Esophagus squamous epithelium (tissue), 5 donors: ENCODE data around the gene FOXP1. TPM values are rescaled to one million over a fixed set of nuclear protein-coding genes. Genes with fewer than 3 reads are reported as not detected.

Experiments used
- DNase-seq: peaks from one replicate; lab custom pipeline; 2025; lab: John Stamatoyannopoulos, UW
- H3K27ac ChIP-seq, 4 donors: fragments of 200-600 bp; sonication (generic); one replicate each; pipeline ENCODE4 v1.5.1; 2016 to 2019; ENCODE audit warnings: mild to moderate bottlenecking in 1 of 4
- H3K27me3 ChIP-seq, 4 donors: fragments of 200-600 bp; sonication (generic); 1 replicate in 3 of 4; 2 replicates in 1 of 4; pipeline versions ENCODE4 v1.5.1 to v1.6.0; 2017 to 2021; ENCODE audit warnings: antibody characterized with exemption in 1 of 4
- H3K36me3 ChIP-seq, 3 donors: fragments of 200-600 bp; sonication (generic); one replicate each; pipeline ENCODE4 v1.5.1; 2016 to 2019
- H3K4me1 ChIP-seq, 3 donors: fragments of 200-600 bp; sonication (generic); one replicate each; pipeline ENCODE4 v1.5.1; 2017 to 2019
- H3K4me3 ChIP-seq, 4 donors: fragments of 200-600 bp; sonication (generic); 1 replicate in 3 of 4; 2 replicates in 1 of 4; pipeline ENCODE4 v1.5.1; 2016 to 2019; ENCODE audit warnings: mild to moderate bottlenecking in 2 of 4, moderate library complexity in 1 of 4
- H3K9me3 ChIP-seq, 3 donors: fragments of 200-600 bp; sonication (generic); one replicate each; pipeline ENCODE4 v1.5.1; 2016 to 2019
- POLR2A ChIP-seq, 4 donors: fragments of 450-650 bp; IDR thresholded peaks; one replicate each; pipeline ENCODE4 v1.6.1; 2017; ENCODE audit warnings: antibody characterized with exemption in 4 of 4, mild to moderate bottlenecking in 4 of 4, moderate library complexity in 3 of 4
- WGBS, 2 donors: methylation state at CpG; one replicate each; pipeline ENCODE4 v1.1.5; 2018; 5-methylcytosine and 5-hydroxymethylcytosine counted together
- intact Hi-C: fragments of 100-400 bp; cut with DNase I; formaldehyde crosslinking; loops from one replicate; pipeline ENCODE4 v1.15.0; 2022
- total RNA-seq, 4 donors: library from RNA; depleted of rRNA; stranded (reverse); fragments of >200 nt; gene quantifications; one replicate each; pipeline ENCODE4 v1.1.0, GENCODE V29; 2016
- TF ChIP-seq, protein P1 (sequence below), 6 experiments: fragments of 450-650 bp in 4 of 6; fragments of 200-600 bp in 2 of 6; sonication (generic) in 2 of 6; IDR thresholded peaks; one replicate each; pipeline ENCODE4 v1.5.1; 2016 to 2019; ENCODE audit warnings: antibody characterized with exemption in 6 of 6, mild to moderate bottlenecking in 4 of 6, moderate library complexity in 4 of 6
- donor health status: DM: yes; HTN: yes; CAD: no.

Gene FOXP1
- total RNA-seq, 4 donors from 2014 or later, result 49.1 to 124 (median 61.1) TPM

DNA sequence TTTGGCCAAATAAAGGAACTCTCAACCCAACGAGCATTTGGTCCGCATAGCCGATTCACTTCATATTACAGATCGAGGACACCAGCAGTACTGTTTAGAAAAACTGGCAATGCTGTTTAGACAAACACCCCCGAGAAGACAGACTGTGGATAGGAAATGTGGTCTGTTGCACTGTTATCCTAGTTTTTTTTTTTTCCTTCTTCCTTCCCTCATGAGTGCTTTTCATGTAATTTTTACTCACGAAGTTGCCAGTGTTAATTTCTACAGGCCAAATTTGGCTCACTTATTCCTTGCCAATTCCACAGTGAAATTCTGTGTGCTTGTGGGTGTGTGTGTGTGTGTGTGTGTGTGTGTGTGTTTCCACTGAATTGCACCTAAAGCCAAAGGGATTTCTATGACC is 165.7 kb downstream of the FOXP1 start:
- WGBS, 2 donors, result 24 to 33% methylated on average over 6 of the region's 6 CpGs
- intact Hi-C loops, result no loop called here
- peak overlapping the region in 1 of 4 donors; percentile 42 for H3K27ac ChIP-seq

DNA sequence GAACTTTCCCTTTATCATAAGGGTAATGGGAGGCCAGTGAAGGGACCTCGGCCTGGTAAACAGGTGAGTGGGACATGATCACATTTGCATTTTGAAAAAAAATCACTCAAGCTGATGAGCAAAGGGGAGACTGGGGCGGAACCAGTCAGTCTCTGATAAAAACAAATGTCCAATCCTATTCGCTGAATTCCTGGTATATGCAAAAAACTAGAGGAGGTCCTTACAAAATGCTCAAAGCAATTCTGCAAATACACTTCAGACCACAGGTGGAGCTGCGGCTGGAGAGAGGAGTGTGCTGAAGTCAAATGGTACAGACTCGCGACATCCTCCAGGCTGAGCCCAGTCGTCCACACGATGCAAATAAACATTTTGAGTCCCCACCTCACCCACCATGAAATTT is 166.7 kb downstream of the FOXP1 start:
- Histone ChIP-seq H3K27me3 (no peaks in the 10 kb centered on the region), H3K36me3 (no peaks in the 10 kb centered on the region), H3K4me3 (no peak overlapping the region), H3K4me1 (peaks cover 3 to 53% (median 15%) of the 10 kb centered on the region in 3 donors), H3K27ac (no peak overlapping the region), H3K9me3 (no peaks in the 10 kb centered on the region)
- TF ChIP-seq POLR2A (IDR thresholded peaks at IDR 0.05), result no peak
- TF ChIP-seq, protein P1, sequence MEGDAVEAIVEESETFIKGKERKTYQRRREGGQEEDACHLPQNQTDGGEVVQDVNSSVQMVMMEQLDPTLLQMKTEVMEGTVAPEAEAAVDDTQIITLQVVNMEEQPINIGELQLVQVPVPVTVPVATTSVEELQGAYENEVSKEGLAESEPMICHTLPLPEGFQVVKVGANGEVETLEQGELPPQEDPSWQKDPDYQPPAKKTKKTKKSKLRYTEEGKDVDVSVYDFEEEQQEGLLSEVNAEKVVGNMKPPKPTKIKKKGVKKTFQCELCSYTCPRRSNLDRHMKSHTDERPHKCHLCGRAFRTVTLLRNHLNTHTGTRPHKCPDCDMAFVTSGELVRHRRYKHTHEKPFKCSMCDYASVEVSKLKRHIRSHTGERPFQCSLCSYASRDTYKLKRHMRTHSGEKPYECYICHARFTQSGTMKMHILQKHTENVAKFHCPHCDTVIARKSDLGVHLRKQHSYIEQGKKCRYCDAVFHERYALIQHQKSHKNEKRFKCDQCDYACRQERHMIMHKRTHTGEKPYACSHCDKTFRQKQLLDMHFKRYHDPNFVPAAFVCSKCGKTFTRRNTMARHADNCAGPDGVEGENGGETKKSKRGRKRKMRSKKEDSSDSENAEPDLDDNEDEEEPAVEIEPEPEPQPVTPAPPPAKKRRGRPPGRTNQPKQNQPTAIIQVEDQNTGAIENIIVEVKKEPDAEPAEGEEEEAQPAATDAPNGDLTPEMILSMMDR (IDR thresholded peaks at IDR 0.05), result peak in 1 of 6 experiments; percentile 36
- DNase-seq, result no peak
- 83 to 88% methylated on average over 8 of the region's 8 CpGs for WGBS, 2 donors
- intact Hi-C loops, result no loop called here

More for the DNA sequence above, 165.7 kb downstream of the FOXP1 start:
- no peak for DNase-seq
- Histone ChIP-seq H3K4me1 (peaks cover 3 to 62% (median 18%) of the 10 kb centered on the region in 3 donors), H3K4me3 (no peak overlapping the region), H3K9me3 (no peaks in the 10 kb centered on the region), H3K36me3 (no peaks in the 10 kb centered on the region), H3K27me3 (no peaks in the 10 kb centered on the region)
- TF ChIP-seq POLR2A (IDR thresholded peaks at IDR 0.05), result no peak

DNA sequence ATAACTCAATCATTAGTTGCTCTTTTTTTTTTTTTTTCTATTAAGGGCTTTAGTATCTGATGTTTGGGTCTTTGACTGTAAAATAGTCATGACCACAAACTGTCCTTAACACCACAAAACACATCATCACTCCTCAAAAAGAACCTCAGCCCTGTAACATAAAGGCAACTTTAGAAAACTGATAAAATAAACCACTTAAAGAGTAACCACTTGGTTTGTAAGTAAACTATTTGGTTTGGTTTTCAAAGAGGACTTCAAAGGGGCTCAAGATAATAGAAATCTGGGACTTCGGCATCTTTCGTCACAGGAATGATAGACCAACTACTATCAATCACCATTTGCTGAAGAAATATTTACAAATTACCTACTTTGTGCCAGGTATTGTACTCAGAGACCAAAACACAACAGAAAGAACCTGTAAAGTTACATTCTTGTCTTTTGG is 167.8 kb downstream of the FOXP1 start:
- no peak for DNase-seq
- no peaks in the 10 kb centered on the region for H3K36me3 ChIP-seq
- no peak overlapping the region for H3K4me3 ChIP-seq
- intact Hi-C loops, result no loop called here
- no peaks in the 10 kb centered on the region for H3K9me3 ChIP-seq
- H3K27ac ChIP-seq, result peak overlapping the region in 1 of 4 donors; percentile 21
- TF ChIP-seq POLR2A (IDR thresholded peaks at IDR 0.05), result no peak
- TF ChIP-seq, protein P1 (IDR thresholded peaks at IDR 0.05), result no peak
- WGBS, 2 donors, result 45 to 56% methylated on average over 2 of the region's 2 CpGs
- H3K27me3 ChIP-seq, result no peaks in the 10 kb centered on the region
- peaks cover 3 to 51% (median 15%) of the 10 kb centered on the region in 3 donors for H3K4me1 ChIP-seq

DNA sequence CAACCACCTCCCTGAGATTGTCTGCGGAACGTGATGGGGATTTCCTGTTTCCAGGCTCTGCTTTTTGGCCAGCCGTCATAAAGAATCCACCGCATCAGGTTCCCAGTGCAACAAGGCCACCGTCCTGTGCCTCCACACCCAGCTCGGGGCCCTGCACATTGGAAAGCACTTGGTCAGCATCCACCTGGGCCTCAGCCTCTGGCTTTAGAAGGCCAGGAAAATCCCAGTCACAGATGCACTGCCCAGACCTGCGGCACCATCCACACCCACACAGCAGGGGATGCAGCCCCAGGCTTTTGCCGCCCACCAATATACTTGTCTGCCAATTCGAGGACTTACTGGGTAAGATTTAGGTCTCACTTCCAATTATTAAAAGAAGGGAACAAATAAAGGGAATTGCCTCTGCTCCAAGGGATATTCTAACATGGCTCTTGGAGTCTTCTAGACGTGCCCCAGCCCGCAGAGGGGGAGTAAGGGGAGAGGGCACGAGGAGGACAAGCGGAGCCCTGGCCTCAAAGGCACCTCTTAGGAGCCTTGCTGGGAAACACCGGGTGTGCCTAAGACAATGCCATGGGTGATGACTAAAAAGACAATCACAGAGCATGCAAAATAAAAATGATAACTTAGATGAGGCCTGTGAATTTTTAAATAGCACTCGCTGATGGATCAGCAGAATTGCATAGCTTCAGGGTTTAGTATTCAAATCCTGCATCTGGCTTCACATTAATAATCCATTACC is 169.2 kb downstream of the FOXP1 start:
- DNase-seq, result no peak
- intact Hi-C loops, result no loop called here
- H3K27ac ChIP-seq, result peak overlapping the region; percentile 5 to 74 (median 48)
- H3K9me3 ChIP-seq, result no peaks in the 10 kb centered on the region
- TF ChIP-seq POLR2A (IDR thresholded peaks at IDR 0.05), result no peak
- TF ChIP-seq, protein P1 (IDR thresholded peaks at IDR 0.05), result no peak
- peak overlapping the region in 1 of 4 donors; percentile 23 for H3K4me3 ChIP-seq
- H3K36me3 ChIP-seq, result no peaks in the 10 kb centered on the region
- no peaks in the 10 kb centered on the region for H3K27me3 ChIP-seq
- 48 to 51% methylated on average over 11 to 14 of the region's 15 CpGs for WGBS, 2 donors
- H3K4me1 ChIP-seq, result peaks cover 3 to 51% (median 15%) of the 10 kb centered on the region in 3 donors

DNA sequence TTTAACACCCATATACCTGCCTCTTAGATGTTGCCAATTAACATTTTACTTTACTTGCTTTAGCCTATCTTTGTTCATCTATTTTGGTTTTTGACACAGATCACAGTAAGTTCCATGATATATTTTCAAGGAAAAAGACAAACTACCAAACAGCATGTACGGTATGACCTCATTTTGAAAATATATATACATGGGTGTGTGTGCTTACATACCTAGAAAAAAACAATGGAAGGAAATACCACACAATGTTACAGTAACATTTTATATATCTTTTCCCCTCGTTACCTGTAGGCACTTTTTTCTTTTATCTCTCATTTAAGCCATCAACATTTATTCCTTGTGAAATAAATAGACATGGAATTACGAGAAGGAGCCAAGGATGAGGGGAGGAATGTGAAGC is 170.0 kb downstream of the FOXP1 start:
- intact Hi-C loops, result no loop called here
- Histone ChIP-seq H3K4me1 (peaks cover 3 to 47% (median 15%) of the 10 kb centered on the region in 3 donors), H3K36me3 (no peaks in the 10 kb centered on the region), H3K4me3 (peak overlapping the region in 1 of 4 donors; percentile 23), H3K9me3 (no peaks in the 10 kb centered on the region), H3K27ac (peak overlapping the region in 3 of 4 donors; percentile 45 to 74 (median 50)), H3K27me3 (no peaks in the 10 kb centered on the region)
- TF ChIP-seq, protein P1 (IDR thresholded peaks at IDR 0.05), result no peak
- TF ChIP-seq POLR2A (IDR thresholded peaks at IDR 0.05), result no peak
- no peak for DNase-seq
- 36 to 50% methylated on average over 3 of the region's 3 CpGs for WGBS, 2 donors
